ENCODE measurements around the gene CFC1B. TPM values are rescaled to one million over a fixed set of nuclear protein-coding genes. Genes with fewer than 3 reads are reported as not detected.
"Not testable (repeated sequence)": the region's sequence is repeated elsewhere in the genome, so short reads cannot be mapped to it uniquely, and the experiment has no call there.

Gene CFC1B
- polyA plus RNA-seq, 4 donors, result not detected

DNA sequence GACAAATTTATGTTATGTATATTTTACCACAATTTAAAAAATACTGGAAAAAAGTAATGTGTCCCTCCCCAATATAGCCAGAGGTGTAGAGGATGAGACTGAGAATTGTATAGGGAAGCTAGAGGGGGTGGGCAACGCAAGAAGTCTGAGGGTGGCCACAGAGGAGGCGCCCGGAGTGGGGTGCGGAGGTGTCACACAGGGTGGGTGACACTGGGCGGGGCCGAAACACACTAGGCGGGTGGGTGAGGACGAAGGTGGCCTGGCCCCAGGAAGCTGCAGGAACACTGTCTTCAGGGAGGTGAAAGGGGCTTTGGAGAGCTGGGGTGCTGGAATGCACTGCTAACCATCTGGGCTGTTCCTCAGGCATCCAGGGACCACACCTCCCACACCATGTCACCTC lies 35.4 kb downstream of the CFC1B start:
- not testable (repeated sequence) for DNase-seq (ENCODE audit: low read depth in 4 of 4, low spot score in 3 of 4)

DNA sequence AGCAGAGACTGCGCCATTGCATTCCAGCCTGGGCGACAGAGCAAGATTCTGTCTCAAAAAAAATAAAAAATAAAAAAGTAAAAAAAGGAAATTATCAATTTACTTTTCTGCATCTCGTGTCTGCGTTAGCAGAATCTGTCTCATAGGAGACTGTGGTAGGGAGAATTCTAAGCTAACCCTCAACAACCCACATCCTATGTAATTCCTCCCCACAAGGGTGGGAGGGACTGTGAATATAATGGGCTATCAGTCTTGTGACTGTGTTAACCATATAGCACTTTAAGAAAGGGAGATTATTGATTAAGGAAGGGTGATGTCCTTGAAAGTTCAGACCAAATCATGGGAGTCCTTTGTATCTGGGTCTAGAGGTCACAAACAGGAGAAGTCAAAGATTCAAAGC lies 45.1 kb downstream of the CFC1B start:
- not testable (repeated sequence) for DNase-seq (ENCODE audit: low read depth in 4 of 4, low spot score in 3 of 4)

DNA sequence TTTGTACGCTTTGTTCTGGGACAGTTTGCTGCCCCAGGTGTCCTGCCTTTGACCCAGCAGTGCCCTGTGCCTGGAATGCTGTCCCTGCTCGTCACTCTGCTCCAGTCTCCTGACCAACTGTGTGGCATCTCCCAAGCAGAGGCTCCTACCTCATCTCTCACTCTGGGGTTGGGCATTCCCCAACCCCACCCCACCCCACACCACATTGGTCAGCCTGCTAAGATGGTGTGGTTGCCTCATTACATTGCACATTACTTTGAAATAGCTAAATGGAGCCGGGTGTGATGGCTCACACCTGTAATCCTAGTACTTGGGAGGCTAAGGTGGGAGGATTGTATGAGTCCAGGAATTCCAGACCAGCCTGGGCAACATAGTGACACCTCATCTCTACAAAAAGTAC lies 50.9 kb downstream of the CFC1B start:
- not testable (repeated sequence) for DNase-seq (ENCODE audit: low read depth in 4 of 4, low spot score in 3 of 4)

GRCh38 chr2:130574230-130574629 lies 53.2 kb downstream of the CFC1B start:
- not testable (repeated sequence) for DNase-seq (ENCODE audit: low read depth in 4 of 4, low spot score in 3 of 4)

GRCh38 chr2:130576209-130576784 lies 55.3 kb downstream of the CFC1B start:
- not testable (repeated sequence) for DNase-seq (ENCODE audit: low read depth in 4 of 4, low spot score in 3 of 4)

GRCh38 chr2:130577559-130577958 lies 56.5 kb downstream of the CFC1B start:
- not testable (repeated sequence) for DNase-seq (ENCODE audit: low read depth in 4 of 4, low spot score in 3 of 4)

Other genes with a start within 250 kb of the CFC1B start
- 10 to 100 TPM; 25.1 to 43.3 (median 34.6) TPM for gene IMP4, start 178.3 kb upstream of the CFC1B start, polyA plus RNA-seq (ENCODE audit: insufficient read length in 4 of 4)
- 10 to 100 TPM; 22.0 to 35.8 (median 28.2) TPM for gene PTPN18, start 165.2 kb upstream of the CFC1B start, polyA plus RNA-seq (ENCODE audit: insufficient read length in 4 of 4)
- under 1 TPM in 2 of 4 donors, not detected in 2; 0.10 to 0.27 TPM for gene POTEI, start 11.9 kb upstream of the CFC1B start, polyA plus RNA-seq (ENCODE audit: insufficient read length in 4 of 4)
- gene CFC1, start 78.4 kb downstream of the CFC1B start, polyA plus RNA-seq (ENCODE audit: insufficient read length in 4 of 4), result under 1 TPM in 1 of 4 donors, not detected in 3; 0.18 TPM
- gene POTEJ, start 90.2 kb downstream of the CFC1B start, polyA plus RNA-seq (ENCODE audit: insufficient read length in 4 of 4), result under 1 TPM in 2 of 4 donors, not detected in 2; 0.12 to 0.32 TPM
- gene GPR148, start 207.8 kb downstream of the CFC1B start, polyA plus RNA-seq (ENCODE audit: insufficient read length in 4 of 4), result not detected
- gene AMER3, start 234.3 kb downstream of the CFC1B start, polyA plus RNA-seq (ENCODE audit: insufficient read length in 4 of 4), result under 1 TPM; 0.03 to 0.05 (median 0.04) TPM

Data from left renal pelvis (tissue), 4 donors.